HG02798 (cell line): Measurements from ENCODE around the gene YIF1B.

Source experiments
- ATAC-seq: cut with Tn5 transposase; IDR thresholded peaks from one replicate; pipeline ENCODE4 v1.9.1; 2021; ENCODE audit warnings: mild to moderate bottlenecking; ENCODE audit not compliant: unreplicated experiment, poor library complexity

The YIF1B gene

GRCh38 chr19:38307076-38307475, 8.7 kb downstream of the YIF1B start:
- no peak for ATAC-seq

- no peak for ATAC-seq
These were observed 9.5 kb downstream of the YIF1B start for GRCh38 chr19:38306236-38306635.

DNA sequence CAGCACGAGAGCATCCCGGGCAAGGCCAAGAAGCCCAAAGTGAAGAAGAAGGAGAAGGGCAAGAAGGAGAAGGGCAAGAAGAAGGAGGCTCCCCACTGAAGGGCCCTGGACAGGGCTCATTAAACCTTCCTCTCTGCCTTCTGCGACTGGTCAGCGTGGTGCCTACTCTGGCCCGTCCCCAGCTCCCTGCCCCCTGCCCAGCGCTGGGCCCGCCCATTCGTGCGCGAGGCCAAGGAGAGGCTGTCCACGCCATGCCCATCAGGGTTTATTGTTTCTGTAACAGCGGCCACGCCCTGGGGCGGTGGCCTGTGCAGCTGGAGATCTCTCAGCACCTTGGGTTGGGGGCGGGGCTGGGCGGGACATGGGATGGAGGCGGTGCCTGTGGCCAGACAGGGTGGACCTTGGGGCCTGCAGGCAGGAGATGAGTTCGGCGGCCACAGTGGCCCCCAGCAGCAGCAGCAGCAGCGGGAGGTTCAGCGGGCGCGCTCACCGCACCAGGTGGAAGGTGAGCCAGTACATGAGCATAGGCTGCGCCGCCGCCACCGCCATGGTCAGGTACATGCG, 10.8 kb downstream of the YIF1B start:
- ATAC-seq, result no peak

DNA sequence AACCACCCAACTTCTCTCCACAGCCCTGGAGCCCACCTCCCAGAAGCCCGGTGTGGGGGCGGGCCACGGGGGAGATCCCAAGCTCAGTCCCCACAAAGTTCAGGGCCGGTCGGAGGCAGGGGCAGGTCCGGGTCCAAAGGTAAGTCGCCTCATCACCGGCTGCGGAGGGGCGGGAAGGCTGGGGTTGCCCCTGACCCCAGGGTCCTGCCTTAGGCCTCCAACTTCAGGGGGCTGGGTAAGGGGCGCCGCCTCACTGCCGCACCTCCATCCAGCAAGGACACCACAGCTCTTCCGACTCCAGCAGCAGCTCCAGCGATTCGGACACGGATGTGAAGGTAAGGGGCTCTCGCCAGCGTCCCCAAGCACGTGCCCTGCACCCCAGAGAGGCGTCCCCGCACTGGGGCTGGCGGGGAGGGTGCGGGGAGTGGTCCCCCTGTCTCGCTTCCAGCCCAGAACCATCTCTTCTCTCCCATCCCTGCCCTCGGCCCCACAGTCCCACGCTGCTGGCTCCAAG, 11.3 kb downstream of the YIF1B start:
- no peak for ATAC-seq

- ATAC-seq, result no peak
These were observed 12.0 kb downstream of the YIF1B start, which contains the start of gene C19orf33 for GRCh38 chr19:38303517-38304351. Gene C19orf33 (plus strand): TSS chr19:38304251. CDS start chr19:38304262, 11 bp downstream.

GRCh38 chr19:38298821-38299680, 16.7 kb downstream of the YIF1B start:
- ATAC-seq, result no peak

DNA sequence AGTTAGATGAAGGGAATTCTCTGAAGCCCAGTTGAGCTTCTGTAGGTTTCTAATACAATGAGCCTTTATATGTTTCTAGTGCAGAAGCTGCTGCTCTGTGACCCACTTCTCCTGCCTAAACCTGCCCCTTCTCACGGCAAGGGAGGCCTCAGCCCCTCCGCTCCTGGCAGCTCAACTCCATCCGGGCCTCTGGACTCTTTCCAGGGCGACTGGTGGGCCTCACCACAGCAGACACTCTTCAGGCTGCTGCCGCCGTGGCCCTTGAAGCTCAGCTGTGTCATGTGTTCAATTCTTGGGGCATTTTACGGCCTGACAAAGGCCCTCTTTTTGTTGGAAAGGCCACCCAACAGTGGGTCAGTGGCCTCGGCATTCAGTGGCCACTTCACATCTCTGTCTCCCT, 21.7 kb downstream of the YIF1B start:
- ATAC-seq, result no peak

- no peak for ATAC-seq
These were observed 22.5 kb downstream of the YIF1B start for GRCh38 chr19:38293281-38293680.

DNA sequence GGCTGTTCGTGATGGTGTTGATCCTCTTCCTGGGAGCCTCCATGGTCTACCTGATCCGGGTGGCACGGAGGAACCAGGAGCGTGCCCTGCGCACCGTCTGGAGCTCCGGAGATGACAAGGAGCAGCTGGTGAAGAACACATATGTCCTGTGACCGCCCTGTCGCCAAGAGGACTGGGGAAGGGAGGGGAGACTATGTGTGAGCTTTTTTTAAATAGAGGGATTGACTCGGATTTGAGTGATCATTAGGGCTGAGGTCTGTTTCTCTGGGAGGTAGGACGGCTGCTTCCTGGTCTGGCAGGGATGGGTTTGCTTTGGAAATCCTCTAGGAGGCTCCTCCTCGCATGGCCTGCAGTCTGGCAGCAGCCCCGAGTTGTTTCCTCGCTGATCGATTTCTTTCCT, 23.9 kb downstream of the YIF1B start:
- ATAC-seq, result no peak

- ATAC-seq, result no peak
These were observed 25.1 kb downstream of the YIF1B start for GRCh38 chr19:38290631-38291147.

- no peak for ATAC-seq
These were observed 25.8 kb downstream of the YIF1B start for GRCh38 chr19:38289955-38290354.

DNA sequence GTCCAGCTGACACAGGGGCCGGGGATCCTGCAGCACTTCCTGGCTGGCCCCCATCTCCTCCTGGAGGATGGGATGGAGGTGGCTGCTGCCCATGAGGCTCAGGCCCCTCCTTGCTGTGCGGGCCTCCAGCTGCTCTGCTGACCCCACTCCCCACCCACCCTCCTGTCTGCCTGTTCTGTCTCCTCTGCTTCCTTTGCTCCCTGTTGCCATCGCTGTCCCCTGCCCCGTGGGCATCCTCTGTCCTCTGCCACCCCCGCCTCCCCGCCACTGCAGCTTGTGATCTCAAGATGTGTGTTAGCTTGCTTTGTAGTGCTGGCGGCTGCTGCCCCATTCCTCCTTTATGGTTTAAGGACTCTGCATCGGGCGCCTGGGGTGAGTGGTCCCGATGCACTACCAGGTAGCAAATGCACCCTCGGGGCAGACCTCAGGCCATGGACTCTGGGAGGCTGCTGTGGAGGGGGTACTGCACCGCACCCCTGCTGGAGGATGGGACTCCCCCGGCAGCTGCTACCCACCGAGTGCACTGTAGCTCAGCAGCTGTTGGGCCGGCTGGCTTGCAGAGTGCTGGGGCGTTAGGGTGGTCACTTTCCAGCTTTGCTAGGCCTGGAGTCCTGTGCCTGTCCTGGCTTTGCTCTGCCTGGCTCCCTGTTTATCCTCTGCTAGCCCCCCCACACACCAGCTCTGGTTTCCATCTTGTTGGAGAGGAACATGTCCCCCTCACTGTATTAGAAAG, 27.5 kb downstream of the YIF1B start:
- no peak for ATAC-seq

- ATAC-seq, result no peak
These were observed 28.1 kb downstream of the YIF1B start for GRCh38 chr19:38287604-38288003.

GRCh38 chr19:38285567-38285966, 30.2 kb downstream of the YIF1B start:
- no peak for ATAC-seq

GRCh38 chr19:38284422-38284821, 31.3 kb downstream of the YIF1B start:
- no peak for ATAC-seq

- no peak for ATAC-seq
These were observed 32.5 kb downstream of the YIF1B start for GRCh38 chr19:38283271-38283670.

- no peak for ATAC-seq
These were observed 33.8 kb downstream of the YIF1B start for GRCh38 chr19:38281811-38282566.

DNA sequence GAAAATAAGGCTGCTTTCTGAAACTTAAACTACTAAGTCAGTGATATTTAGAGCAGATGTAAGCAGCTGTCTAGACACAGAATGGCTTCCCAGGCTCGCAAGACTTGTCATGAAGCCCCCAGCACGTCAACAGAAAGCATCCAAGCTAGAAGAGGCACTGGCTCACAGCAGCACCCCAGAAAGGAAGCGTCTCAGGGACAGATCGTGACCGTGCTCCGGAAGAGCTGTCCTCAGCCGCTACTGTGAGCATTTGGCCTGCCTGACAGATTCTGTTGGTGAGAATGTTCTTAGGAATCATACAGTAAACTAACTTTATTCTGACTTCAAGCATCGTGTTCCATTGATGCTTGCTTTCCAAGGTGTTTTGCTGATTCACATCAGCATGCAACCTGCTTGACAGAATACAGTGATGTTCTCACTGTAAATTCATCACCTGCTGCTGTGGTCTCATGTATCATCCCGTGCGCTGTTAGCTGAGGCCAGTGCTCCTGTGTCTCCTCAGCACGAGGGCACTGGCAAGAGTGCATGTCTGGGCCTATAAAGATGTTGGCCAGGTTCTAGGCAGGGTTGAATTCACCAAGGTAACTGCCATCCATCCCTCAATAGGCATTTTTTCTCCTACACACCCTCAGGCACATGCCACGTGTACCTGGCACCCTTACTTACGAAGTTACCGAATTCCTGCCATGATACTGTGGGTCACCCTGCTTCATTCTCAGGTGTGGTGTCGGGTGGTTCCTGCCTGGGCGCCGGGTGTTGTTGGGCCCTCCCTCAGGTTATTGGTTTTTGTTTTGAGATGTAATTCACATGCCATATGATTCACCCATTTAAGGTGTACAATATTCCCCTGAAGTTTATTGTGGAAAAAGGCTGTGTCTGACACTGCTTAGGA, 35.5 kb downstream of the YIF1B start:
- no peak for ATAC-seq
